ENCODE measurements around the gene MEIS1.
A peak's percentile ranks its signal among the peaks of the same experiment; 100 is the strongest.

Gene MEIS1

GRCh38 chr2:66535574-66536289, 100.8 kb downstream of the MEIS1 start:
- no peak for DNase-seq (ENCODE audit: low read depth)

GRCh38 chr2:66536290-66536673, 101.4 kb downstream of the MEIS1 start:
- DNase-seq (ENCODE audit: low read depth), result no peak

- no peak for DNase-seq (ENCODE audit: low read depth)
These were observed 102.1 kb downstream of the MEIS1 start for GRCh38 chr2:66536997-66537396.

DNA sequence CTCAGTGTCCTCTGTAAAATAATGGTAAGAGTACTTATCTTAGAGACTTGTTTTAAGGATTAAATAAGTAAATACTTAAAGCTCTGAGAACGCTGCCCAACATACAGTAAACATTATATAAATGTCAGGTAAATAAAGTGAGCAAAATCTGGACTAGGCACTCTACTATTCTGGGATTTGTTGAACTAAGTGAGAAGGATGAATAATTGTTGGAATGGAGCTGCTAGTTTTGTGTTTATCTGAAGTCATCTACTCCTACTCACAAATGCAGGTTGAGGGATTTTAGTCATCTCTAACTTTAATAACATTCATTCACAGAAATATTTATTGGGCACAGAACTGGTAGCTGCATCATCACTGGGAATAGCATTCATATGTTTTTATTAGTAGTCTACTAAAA, 103.4 kb downstream of the MEIS1 start:
- peak; percentile 57 for DNase-seq (ENCODE audit: low read depth)

DNA sequence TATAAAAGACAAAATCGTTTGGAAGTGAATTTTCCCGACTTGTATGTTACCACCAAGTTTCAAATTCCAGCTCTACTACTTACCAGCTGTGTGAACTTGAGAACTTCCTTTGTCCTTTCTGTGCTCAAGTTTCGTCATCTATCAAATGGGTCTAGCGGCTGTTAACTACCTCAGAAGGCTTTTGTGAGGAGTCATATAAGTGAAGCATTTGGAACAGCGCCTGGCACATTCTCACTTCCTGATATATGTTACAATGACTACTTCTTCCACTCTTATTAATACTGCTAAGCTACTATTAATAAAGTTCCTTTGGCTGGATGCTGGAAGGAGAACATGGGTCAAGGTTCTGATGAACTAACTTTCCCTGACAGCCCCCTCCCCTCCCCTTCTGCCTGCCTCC, 104.5 kb downstream of the MEIS1 start:
- peak; percentile 54 for DNase-seq (ENCODE audit: low read depth)

GRCh38 chr2:66541646-66542045, 106.7 kb downstream of the MEIS1 start:
- DNase-seq (ENCODE audit: low read depth), result no peak

DNA sequence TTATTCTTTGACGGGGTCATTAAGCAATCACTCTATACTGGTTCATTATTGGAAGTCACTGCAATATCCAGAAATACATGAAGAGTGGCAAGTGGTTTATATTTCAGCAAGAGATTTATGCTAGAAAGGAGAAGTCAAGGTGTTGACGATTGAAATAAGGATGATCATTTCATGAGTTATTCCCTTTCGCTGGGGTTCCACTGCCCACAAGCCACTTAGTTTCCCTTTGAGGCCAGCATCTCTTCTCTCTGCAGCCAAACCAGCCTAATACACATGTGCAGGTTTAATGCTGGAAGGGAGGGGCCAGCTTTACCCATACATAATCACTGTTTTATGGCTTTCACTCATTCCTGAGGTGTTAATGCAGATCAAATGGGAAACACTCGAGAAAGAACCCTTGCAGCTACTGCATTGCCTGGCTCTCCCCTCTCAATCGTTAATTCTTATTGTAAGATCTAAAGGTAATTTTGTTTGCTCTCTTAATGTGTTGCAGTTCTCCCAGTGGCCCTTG, 108.4 kb downstream of the MEIS1 start:
- no peak for DNase-seq (ENCODE audit: low read depth)

DNA sequence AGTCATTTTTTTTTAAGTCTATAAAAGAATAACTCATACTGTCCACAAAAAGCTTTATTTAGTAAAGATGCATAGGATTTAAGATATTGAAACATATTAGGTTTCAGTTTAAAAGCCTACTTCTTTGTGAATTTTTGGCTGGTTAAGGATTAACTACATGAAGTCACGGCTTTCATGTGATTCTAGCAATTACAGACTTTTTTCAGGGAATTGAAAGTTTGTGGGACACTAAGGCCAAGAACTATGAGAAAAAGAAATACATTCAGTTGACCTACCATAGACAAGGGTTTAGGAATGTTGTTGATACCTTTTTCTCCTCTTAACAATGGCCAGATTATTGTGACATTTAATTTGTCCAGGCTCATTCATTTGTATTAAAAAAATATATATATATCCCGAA, 109.3 kb downstream of the MEIS1 start:
- no peak for DNase-seq (ENCODE audit: low read depth)

GRCh38 chr2:66545258-66545657, 110.3 kb downstream of the MEIS1 start:
- no peak for DNase-seq (ENCODE audit: low read depth)

- peak; percentile 68 for DNase-seq (ENCODE audit: low read depth)
These were observed 112.2 kb downstream of the MEIS1 start for GRCh38 chr2:66547118-66547517.

DNA sequence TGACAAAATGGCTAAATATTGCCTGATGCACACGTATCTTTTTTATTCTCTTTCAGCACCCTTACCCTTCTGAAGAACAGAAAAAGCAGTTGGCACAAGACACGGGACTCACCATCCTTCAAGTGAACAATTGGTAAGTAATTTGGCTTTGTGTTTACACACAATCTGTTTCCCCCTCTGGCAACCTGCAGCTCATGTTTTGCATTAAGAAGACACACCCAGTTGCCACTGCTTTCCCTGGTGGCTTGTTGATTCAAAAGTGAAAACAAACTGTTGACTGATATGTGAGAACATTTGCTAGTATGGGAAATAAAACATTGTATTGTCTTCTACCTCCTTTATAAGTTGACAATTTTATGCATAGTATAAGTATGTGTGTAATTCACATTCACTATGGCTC, 113.0 kb downstream of the MEIS1 start:
- no peak for DNase-seq (ENCODE audit: low read depth)

- peak; percentile 60 for DNase-seq (ENCODE audit: low read depth)
These were observed 113.5 kb downstream of the MEIS1 start for GRCh38 chr2:66548422-66548821.

DNA sequence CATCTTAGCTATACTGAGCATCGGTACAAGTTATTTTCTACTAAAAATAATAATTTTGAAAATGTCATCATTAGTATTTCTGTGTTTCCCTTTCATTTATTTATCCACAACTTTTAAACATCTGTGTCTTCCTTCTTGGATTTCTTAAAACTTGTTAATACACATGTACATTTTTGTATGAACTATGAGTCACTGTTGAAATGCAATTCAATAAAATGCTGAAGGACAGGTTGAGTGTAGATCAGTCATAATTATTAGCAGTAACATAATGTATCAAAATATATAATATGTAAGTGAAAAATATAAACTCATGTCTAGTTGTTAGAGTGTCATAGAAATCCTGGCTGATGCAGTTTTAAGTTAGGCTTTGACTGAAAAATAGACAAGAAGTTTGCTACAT, 115.9 kb downstream of the MEIS1 start:
- DNase-seq (ENCODE audit: low read depth), result no peak

- DNase-seq (ENCODE audit: low read depth), result no peak
These were observed 118.4 kb downstream of the MEIS1 start for GRCh38 chr2:66553370-66553769.

- peak; percentile 67 for DNase-seq (ENCODE audit: low read depth)
These were observed 120.2 kb downstream of the MEIS1 start for GRCh38 chr2:66555091-66555490.

GRCh38 chr2:66555501-66556324, 120.8 kb downstream of the MEIS1 start:
- DNase-seq (ENCODE audit: low read depth), result peak; percentile 42

GRCh38 chr2:66559672-66560071, 124.7 kb downstream of the MEIS1 start:
- peak; percentile 49 for DNase-seq (ENCODE audit: low read depth)

- DNase-seq (ENCODE audit: low read depth), result peak; percentile 73
These were observed 125.8 kb downstream of the MEIS1 start for GRCh38 chr2:66560683-66561082.

DNA sequence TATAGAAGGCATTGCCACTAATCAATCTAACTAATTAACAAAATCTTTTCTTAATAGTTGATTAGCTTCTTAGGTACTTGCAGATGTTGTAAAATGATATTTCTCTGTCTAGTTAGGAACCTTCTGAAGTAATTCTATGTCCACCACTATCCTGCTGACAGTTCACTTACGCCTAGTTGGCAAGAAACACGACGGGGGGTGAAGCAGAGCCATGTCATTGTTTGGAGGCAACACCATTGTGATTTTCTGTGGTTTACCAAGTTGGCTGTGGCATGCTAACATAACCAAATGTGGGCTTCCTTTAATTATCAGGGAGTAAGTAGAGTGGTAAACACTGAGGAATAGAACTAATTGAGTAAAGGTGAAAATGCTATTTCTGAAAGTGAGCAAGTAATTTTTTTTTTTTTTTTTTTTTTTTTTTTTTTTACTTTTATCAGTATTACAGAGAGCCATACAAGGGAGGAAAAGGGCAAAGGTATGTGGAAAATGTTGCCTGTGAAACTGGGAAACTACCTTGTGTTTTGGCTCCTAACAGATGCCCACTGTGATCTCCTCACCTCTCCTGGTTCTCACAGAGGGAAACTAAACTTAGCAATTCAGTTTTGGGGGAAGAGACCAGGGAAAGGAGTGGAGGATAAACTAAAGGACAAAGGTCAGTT, 126.8 kb downstream of the MEIS1 start:
- DNase-seq (ENCODE audit: low read depth), result no peak

GRCh38 chr2:66562304-66562685, 127.4 kb downstream of the MEIS1 start:
- no peak for DNase-seq (ENCODE audit: low read depth)

- DNase-seq (ENCODE audit: low read depth), result no peak
These were observed 128.5 kb downstream of the MEIS1 start for GRCh38 chr2:66563473-66563872.

GRCh38 chr2:66565291-66565690, 130.4 kb downstream of the MEIS1 start:
- no peak for DNase-seq (ENCODE audit: low read depth)
